Measurements from ENCODE around the gene ANKRD17.
"Not testable (repeated sequence)": the region's sequence is repeated elsewhere in the genome, so short reads cannot be mapped to it uniquely, and the experiment has no call there.

Gene ANKRD17

GRCh38 chr4:73255847-73256246 lies 2.8 kb downstream of the ANKRD17 start:
- Mint-ChIP-seq H3K4me3 (peak overlapping the region; percentile 98), H3K4me1 (peaks cover 53% of the 10 kb centered on the region), H3K36me3 (peaks cover 92% of the 10 kb centered on the region)
- not testable (repeated sequence) for ATAC-seq; H3K27ac Mint-ChIP-seq; DNase-seq (ENCODE audit: low spot score in 2 of 2); H3K9me3 Mint-ChIP-seq

- peaks cover 90% of the 10 kb centered on the region for H3K36me3 Mint-ChIP-seq
- ATAC-seq (peak; percentile 79), DNase-seq (ENCODE audit: low spot score in 2 of 2) (no peak)
- no peak overlapping the region for H3K27ac Mint-ChIP-seq
- H3K4me1 Mint-ChIP-seq = peaks cover 37% of the 10 kb centered on the region
- H3K9me3 Mint-ChIP-seq = no peaks in the 10 kb centered on the region
- no peak overlapping the region for H3K4me3 Mint-ChIP-seq
These were observed 6.6 kb downstream of the ANKRD17 start for GRCh38 chr4:73252001-73252400.

GRCh38 chr4:73251384-73251783 lies 7.2 kb downstream of the ANKRD17 start:
- ATAC-seq = no peak
- Mint-ChIP-seq H3K36me3 (peaks cover 84% of the 10 kb centered on the region), H3K4me3 (no peak overlapping the region), H3K4me1 (peaks cover 36% of the 10 kb centered on the region), H3K9me3 (no peaks in the 10 kb centered on the region), H3K27ac (no peak overlapping the region)
- no peak for DNase-seq (ENCODE audit: low spot score in 2 of 2)

GRCh38 chr4:73250642-73251041 lies 8.0 kb downstream of the ANKRD17 start:
- peaks cover 77% of the 10 kb centered on the region for H3K36me3 Mint-ChIP-seq
- H3K9me3 Mint-ChIP-seq = no peaks in the 10 kb centered on the region
- H3K27ac Mint-ChIP-seq = no peak overlapping the region
- H3K4me1 Mint-ChIP-seq = peaks cover 43% of the 10 kb centered on the region
- H3K4me3 Mint-ChIP-seq = no peak overlapping the region
- ATAC-seq = no peak
- DNase-seq (ENCODE audit: low spot score in 2 of 2) = no peak

GRCh38 chr4:73248821-73249220 lies 9.8 kb downstream of the ANKRD17 start:
- Mint-ChIP-seq H3K36me3 (peaks cover 64% of the 10 kb centered on the region), H3K27ac (no peak overlapping the region), H3K4me1 (peaks cover 42% of the 10 kb centered on the region), H3K4me3 (no peak overlapping the region), H3K9me3 (no peaks in the 10 kb centered on the region)
- ATAC-seq = no peak
- no peak for DNase-seq (ENCODE audit: low spot score in 2 of 2)

- no peak overlapping the region for H3K4me3 Mint-ChIP-seq
- no peak overlapping the region for H3K27ac Mint-ChIP-seq
- no peaks in the 10 kb centered on the region for H3K9me3 Mint-ChIP-seq
- ATAC-seq (no peak), DNase-seq (ENCODE audit: low spot score in 2 of 2) (no peak)
- peaks cover 42% of the 10 kb centered on the region for H3K4me1 Mint-ChIP-seq
- H3K36me3 Mint-ChIP-seq = peaks cover 60% of the 10 kb centered on the region
These were observed 10.2 kb downstream of the ANKRD17 start for GRCh38 chr4:73248416-73248815.

GRCh38 chr4:73247100-73247499 lies 11.5 kb downstream of the ANKRD17 start:
- DNase-seq (ENCODE audit: low spot score in 2 of 2) = no peak
- H3K36me3 Mint-ChIP-seq = peaks cover 46% of the 10 kb centered on the region
- no peak for ATAC-seq
- no peaks in the 10 kb centered on the region for H3K9me3 Mint-ChIP-seq
- no peak overlapping the region for H3K27ac Mint-ChIP-seq
- H3K4me3 Mint-ChIP-seq = no peak overlapping the region
- peaks cover 44% of the 10 kb centered on the region for H3K4me1 Mint-ChIP-seq

- Mint-ChIP-seq H3K4me3 (peak overlapping the region; percentile 7), H3K36me3 (peaks cover 37% of the 10 kb centered on the region), H3K9me3 (no peaks in the 10 kb centered on the region), H3K4me1 (peaks cover 39% of the 10 kb centered on the region), H3K27ac (peak overlapping the region; percentile 71)
- DNase-seq (ENCODE audit: low spot score in 2 of 2) = no peak
- peak; percentile 78 for ATAC-seq
These were observed 12.6 kb downstream of the ANKRD17 start for GRCh38 chr4:73245955-73246354.

- Mint-ChIP-seq H3K27ac (peak overlapping the region; percentile 71), H3K36me3 (peaks cover 29% of the 10 kb centered on the region), H3K4me3 (peak overlapping the region; percentile 7), H3K9me3 (no peaks in the 10 kb centered on the region), H3K4me1 (peaks cover 35% of the 10 kb centered on the region)
- DNase-seq (ENCODE audit: low spot score in 2 of 2) (no peak), ATAC-seq (no peak)
These were observed 13.5 kb downstream of the ANKRD17 start for GRCh38 chr4:73244945-73245601.

GRCh38 chr4:73237044-73237443 lies 21.6 kb downstream of the ANKRD17 start:
- Mint-ChIP-seq H3K4me3 (no peak overlapping the region), H3K4me1 (peaks cover 29% of the 10 kb centered on the region), H3K36me3 (peaks cover 35% of the 10 kb centered on the region), H3K9me3 (no peaks in the 10 kb centered on the region), H3K27ac (peak overlapping the region; percentile 64)
- ATAC-seq = no peak
- no peak for DNase-seq (ENCODE audit: low spot score in 2 of 2)

GRCh38 chr4:73236151-73236550 lies 22.4 kb downstream of the ANKRD17 start:
- no peak for ATAC-seq
- H3K36me3 Mint-ChIP-seq = peaks cover 41% of the 10 kb centered on the region
- no peak for DNase-seq (ENCODE audit: low spot score in 2 of 2)
- peak overlapping the region; percentile 64 for H3K27ac Mint-ChIP-seq
- peaks cover 35% of the 10 kb centered on the region for H3K4me1 Mint-ChIP-seq
- no peak overlapping the region for H3K4me3 Mint-ChIP-seq
- no peaks in the 10 kb centered on the region for H3K9me3 Mint-ChIP-seq

GRCh38 chr4:73234712-73235111 lies 23.9 kb downstream of the ANKRD17 start:
- ATAC-seq (no peak), DNase-seq (ENCODE audit: low spot score in 2 of 2) (no peak)
- Mint-ChIP-seq H3K4me1 (peaks cover 41% of the 10 kb centered on the region), H3K4me3 (no peak overlapping the region), H3K27ac (peak overlapping the region; percentile 14), H3K9me3 (no peaks in the 10 kb centered on the region), H3K36me3 (peaks cover 48% of the 10 kb centered on the region)

GRCh38 chr4:73231518-73232487 lies 26.8 kb downstream of the ANKRD17 start:
- peak overlapping the region; percentile 46 for H3K27ac Mint-ChIP-seq
- peaks cover 20% of the 10 kb centered on the region for H3K4me1 Mint-ChIP-seq
- H3K9me3 Mint-ChIP-seq = no peaks in the 10 kb centered on the region
- peaks cover 56% of the 10 kb centered on the region for H3K36me3 Mint-ChIP-seq
- ATAC-seq (no peak), DNase-seq (ENCODE audit: low spot score in 2 of 2) (no peak)
- no peak overlapping the region for H3K4me3 Mint-ChIP-seq

GRCh38 chr4:73230865-73231517 lies 27.6 kb downstream of the ANKRD17 start:
- ATAC-seq (no peak), DNase-seq (ENCODE audit: low spot score in 2 of 2) (no peak)
- peaks cover 19% of the 10 kb centered on the region for H3K4me1 Mint-ChIP-seq
- no peaks in the 10 kb centered on the region for H3K9me3 Mint-ChIP-seq
- peaks cover 58% of the 10 kb centered on the region for H3K36me3 Mint-ChIP-seq
- peak overlapping the region; percentile 46 for H3K27ac Mint-ChIP-seq
- no peak overlapping the region for H3K4me3 Mint-ChIP-seq

- H3K36me3 Mint-ChIP-seq = peaks cover 48% of the 10 kb centered on the region
- H3K4me1 Mint-ChIP-seq = peaks cover 24% of the 10 kb centered on the region
- H3K9me3 Mint-ChIP-seq; DNase-seq (ENCODE audit: low spot score in 2 of 2); H3K4me3 Mint-ChIP-seq; ATAC-seq; H3K27ac Mint-ChIP-seq: not testable (repeated sequence)
These were observed 29.8 kb downstream of the ANKRD17 start for GRCh38 chr4:73228800-73229199.

Data from stimulated activated effector memory CD8-positive, alpha-beta T cell treated with anti-CD3 and anti-CD28 coated beads, Interleukin-12 subunit alpha, Interleukin-12 subunit beta, amount 100 ng/mL, for 72 hours (primary cell).